Parietal lobe (tissue), 1 donor: Measurements from ENCODE around the gene SPIN2B. TPM values are rescaled to one million over a fixed set of nuclear protein-coding genes. Genes with fewer than 3 reads are reported as not detected.

Experiments
- total RNA-seq: library from RNA; depleted of rRNA; stranded (reverse); fragments of >200 nt; gene quantifications from one replicate; pipeline ENCODE4 v1.2.3, GENCODE V29; 2014

SPIN2B gene
- total RNA-seq, result 11.9 TPM

DNA sequence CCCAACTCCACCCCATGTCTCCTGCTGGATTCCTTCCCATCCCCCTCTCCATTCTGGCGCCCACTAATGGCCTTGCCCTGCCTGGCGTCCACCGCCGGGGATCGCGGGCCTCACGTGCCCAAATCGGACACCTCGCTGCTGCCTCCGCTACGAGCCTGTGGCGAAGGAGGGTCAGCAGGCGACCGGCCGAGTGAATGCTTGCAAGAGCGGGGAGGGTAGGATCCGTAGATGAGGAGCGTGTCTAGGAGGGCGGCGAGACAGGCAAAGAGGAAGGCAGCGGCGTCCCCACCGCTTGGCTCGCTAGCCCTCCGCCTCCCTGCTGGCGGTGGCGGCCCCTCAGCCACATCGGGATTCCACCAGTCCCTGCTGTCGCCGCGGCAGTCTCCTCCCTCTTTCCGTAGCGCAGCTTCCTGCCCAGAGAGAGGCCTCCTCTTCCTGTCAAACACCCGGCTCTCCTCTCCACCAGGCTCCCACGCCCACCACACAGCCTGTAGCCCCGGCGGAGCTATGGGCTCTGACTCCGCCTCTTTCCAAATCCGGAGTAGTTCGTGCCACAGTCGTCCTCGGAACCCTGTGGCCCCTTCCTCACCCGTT is at the start of gene SPIN2B:
Gene SPIN2B, minus strand, starts transcription at position 387 of the 594 bp plus-strand sequence.

GRCh38 chrX:57137073-57137472 is 15.7 kb upstream of the SPIN2B start, which contains the start of gene SPIN2A:
Gene SPIN2A (minus strand): TSS chrX:57137397. CDS start chrX:57136597, 800 bp downstream.

Other genes starting within 250 kb of the SPIN2B start
- gene SPIN3, start 126.0 kb downstream of the SPIN2B start, total RNA-seq, result 48.2 TPM
- 2.5 TPM for gene SPIN2A, start 15.8 kb upstream of the SPIN2B start, total RNA-seq
- gene FAAH2, start 165.2 kb upstream of the SPIN2B start, total RNA-seq, result 9.4 TPM